Astrocyte (in vitro differentiated cells and primary cell): ENCODE data around the gene SPDYE18. TPM values are rescaled to one million over a fixed set of nuclear protein-coding genes. Genes with fewer than 3 reads are reported as not detected.
"Not testable (repeated sequence)": the region's sequence is repeated elsewhere in the genome, so short reads cannot be mapped to it uniquely, and the experiment has no call there.

Experiments used
- DNase-seq: peaks from one replicate; pipeline ENCODE4 v3.0.0-alpha.2; 2010; ENCODE audit warnings: low read depth
- FAIRE-seq: peaks from 2 replicates; lab custom pipeline; 2011; peaks lifted over from hg19 to GRCh38; lab: Jason Lieb, UNC
- H2AFZ ChIP-seq: 2 replicates; pipeline ENCODE4 v1.6.0; 2012; ENCODE audit warnings: low read depth, low read length, inconsistent platforms
- H3K27ac ChIP-seq: 2 replicates; pipeline ENCODE4 v1.5.1; 2011; ENCODE audit warnings: low read depth, low read length, inconsistent platforms
- H3K27me3 ChIP-seq: 2 replicates; pipeline ENCODE4 v1.6.0; 2011; ENCODE audit warnings: low read length, inconsistent platforms; ENCODE audit not compliant: insufficient read depth
- H3K36me3 ChIP-seq: 2 replicates; pipeline ENCODE4 v1.5.1; 2011; ENCODE audit warnings: low read length, inconsistent platforms; ENCODE audit not compliant: insufficient read depth
- H3K4me1 ChIP-seq: 2 replicates; pipeline ENCODE4 v1.5.1; 2011; ENCODE audit warnings: low read length, inconsistent platforms; ENCODE audit not compliant: insufficient read depth
- H3K4me2 ChIP-seq: 2 replicates; pipeline ENCODE4 v1.6.0; 2012; ENCODE audit warnings: low read length, inconsistent platforms
- H3K4me3 ChIP-seq: 2 replicates; pipeline ENCODE4 v1.5.1; 2011; ENCODE audit warnings: low read depth, mild to moderate bottlenecking, low read length, inconsistent platforms; ENCODE audit not compliant: insufficient read depth
- H3K79me2 ChIP-seq: 2 replicates; pipeline ENCODE4 v1.6.0; 2012; ENCODE audit warnings: mild to moderate bottlenecking, low read length, inconsistent platforms; ENCODE audit not compliant: insufficient read depth
- H3K9ac ChIP-seq: 2 replicates; pipeline ENCODE4 v1.6.0; 2012; ENCODE audit warnings: mild to moderate bottlenecking, low read length, inconsistent platforms
- H3K9me3 ChIP-seq: 2 replicates; pipeline ENCODE4 v1.5.1; 2012; ENCODE audit warnings: low read depth, mild to moderate bottlenecking, low read length, inconsistent platforms; ENCODE audit not compliant: insufficient read depth
- H4K20me1 ChIP-seq: 2 replicates; pipeline ENCODE4 v1.6.0; 2012; ENCODE audit warnings: low read length, inconsistent platforms; ENCODE audit not compliant: insufficient read depth
- H3K27ac Mint-ChIP-seq: one replicate; pipeline ENCODE4 v1.8.0; 2021; ENCODE audit warnings: mild to moderate bottlenecking, mixed read lengths; ENCODE audit not compliant: unreplicated experiment
- H3K27me3 Mint-ChIP-seq: one replicate; pipeline ENCODE4 v1.8.0; 2021; ENCODE audit warnings: low read depth, mixed read lengths; ENCODE audit not compliant: unreplicated experiment
- H3K36me3 Mint-ChIP-seq: one replicate; pipeline ENCODE4 v1.8.0; 2021; ENCODE audit warnings: low read depth, mixed read lengths; ENCODE audit not compliant: unreplicated experiment
- H3K4me1 Mint-ChIP-seq: one replicate; pipeline ENCODE4 v1.8.0; 2021; ENCODE audit warnings: low read depth, mixed read lengths; ENCODE audit not compliant: unreplicated experiment
- H3K4me3 Mint-ChIP-seq: one replicate; pipeline ENCODE4 v1.8.0; 2021; ENCODE audit warnings: mild to moderate bottlenecking, moderate library complexity, mixed read lengths; ENCODE audit not compliant: unreplicated experiment
- H3K9me3 Mint-ChIP-seq: one replicate; pipeline ENCODE4 v1.8.0; 2021; ENCODE audit warnings: mild to moderate bottlenecking, mixed read lengths; ENCODE audit not compliant: unreplicated experiment
- total RNA-seq: library from RNA; stranded (reverse); gene quantifications from 2 replicates; pipeline ENCODE4 v1.2.1, GENCODE V29; 2021

The SPDYE18 gene
- total RNA-seq, 1 donor from 2014 or later = not detected

GRCh38 chr7:77100501-77100900 is 38.1 kb upstream of the SPDYE18 start:
- H3K4me3 Mint-ChIP-seq, H3K4me1 Mint-ChIP-seq, H3K36me3 Mint-ChIP-seq, FAIRE-seq, H3K9ac ChIP-seq, H3K4me2 ChIP-seq, H3K4me3 ChIP-seq, H3K9me3 ChIP-seq, H3K27ac ChIP-seq, H3K27me3 Mint-ChIP-seq, H4K20me1 ChIP-seq, H3K27me3 ChIP-seq, H3K4me1 ChIP-seq, H3K27ac Mint-ChIP-seq, H3K9me3 Mint-ChIP-seq, H3K36me3 ChIP-seq, H2AFZ ChIP-seq, H3K79me2 ChIP-seq: not testable (repeated sequence)
- peak; percentile 5 for DNase-seq

- not testable (repeated sequence) for H3K9me3 ChIP-seq, H3K27me3 ChIP-seq, H3K36me3 Mint-ChIP-seq, H3K27me3 Mint-ChIP-seq, H3K4me1 Mint-ChIP-seq, H3K79me2 ChIP-seq, H3K9me3 Mint-ChIP-seq, H4K20me1 ChIP-seq, DNase-seq, H3K4me3 Mint-ChIP-seq, H3K4me3 ChIP-seq, H3K4me1 ChIP-seq, H3K36me3 ChIP-seq, H2AFZ ChIP-seq, H3K27ac Mint-ChIP-seq, H3K27ac ChIP-seq, H3K9ac ChIP-seq, H3K4me2 ChIP-seq
- FAIRE-seq = peak; percentile 85
Observed at GRCh38 chr7:77092301-77092700, 29.9 kb upstream of the SPDYE18 start.

GRCh38 chr7:77082192-77082591 is 19.8 kb upstream of the SPDYE18 start:
- H4K20me1 ChIP-seq, H3K4me1 ChIP-seq, H3K4me2 ChIP-seq, FAIRE-seq, H3K4me3 Mint-ChIP-seq, H3K36me3 Mint-ChIP-seq, H3K27ac ChIP-seq, H3K27me3 Mint-ChIP-seq, H3K79me2 ChIP-seq, H3K4me3 ChIP-seq, H3K9me3 ChIP-seq, H3K9ac ChIP-seq, H3K27me3 ChIP-seq, H2AFZ ChIP-seq, H3K4me1 Mint-ChIP-seq, DNase-seq, H3K9me3 Mint-ChIP-seq, H3K27ac Mint-ChIP-seq, H3K36me3 ChIP-seq: not testable (repeated sequence)

- FAIRE-seq, H3K36me3 Mint-ChIP-seq: not testable (repeated sequence)
Observed at GRCh38 chr7:77080236-77080635, 17.9 kb upstream of the SPDYE18 start.

GRCh38 chr7:77079624-77080023 is 17.3 kb upstream of the SPDYE18 start:
- not testable (repeated sequence) for H3K79me2 ChIP-seq, H4K20me1 ChIP-seq, H3K27ac Mint-ChIP-seq, H3K27me3 Mint-ChIP-seq, H3K27ac ChIP-seq, H3K36me3 Mint-ChIP-seq, H3K4me1 ChIP-seq, FAIRE-seq, H3K9ac ChIP-seq, H3K27me3 ChIP-seq, H3K4me3 ChIP-seq, H3K4me1 Mint-ChIP-seq, H3K4me3 Mint-ChIP-seq, H3K9me3 ChIP-seq, H3K9me3 Mint-ChIP-seq, H3K4me2 ChIP-seq, DNase-seq, H3K36me3 ChIP-seq, H2AFZ ChIP-seq

More at GRCh38 chr7:77080236-77080635, 17.9 kb upstream of the SPDYE18 start:
- H3K4me2 ChIP-seq, H3K4me3 Mint-ChIP-seq, H3K79me2 ChIP-seq, H3K27ac ChIP-seq, H3K9me3 Mint-ChIP-seq, H3K4me1 ChIP-seq, H3K27me3 ChIP-seq, H3K36me3 ChIP-seq, H3K4me1 Mint-ChIP-seq, H3K27me3 Mint-ChIP-seq, H3K4me3 ChIP-seq, H3K9ac ChIP-seq, H4K20me1 ChIP-seq, DNase-seq, H3K27ac Mint-ChIP-seq, H3K9me3 ChIP-seq, H2AFZ ChIP-seq: not testable (repeated sequence)

GRCh38 chr7:77079112-77079511 is 16.8 kb upstream of the SPDYE18 start:
- not testable (repeated sequence) for H3K36me3 ChIP-seq, H3K27me3 Mint-ChIP-seq, H3K9me3 ChIP-seq, H3K36me3 Mint-ChIP-seq, H3K9me3 Mint-ChIP-seq, H3K4me3 ChIP-seq, H3K4me1 Mint-ChIP-seq, H3K79me2 ChIP-seq, H3K4me3 Mint-ChIP-seq, FAIRE-seq, H3K27ac ChIP-seq, H3K27me3 ChIP-seq, H4K20me1 ChIP-seq, H3K27ac Mint-ChIP-seq, H2AFZ ChIP-seq, DNase-seq, H3K9ac ChIP-seq, H3K4me1 ChIP-seq, H3K4me2 ChIP-seq
